22Rv1 (cell line): Measurements from ENCODE around the gene TCAP.
A peak's percentile ranks its signal among the peaks of the same experiment; 100 is the strongest.

Experiments used
- H3K27ac ChIP-seq: fragments of 450-650 bp; 2 replicates; pipeline ENCODE4 v1.5.1; 2017
- CTCF ChIP-seq: fragments of 450-650 bp; IDR thresholded peaks from 2 replicates; pipeline ENCODE4 v1.5.1; 2017; ENCODE audit warnings: mild to moderate bottlenecking
- ZFX ChIP-seq: fragments of 450-650 bp; IDR thresholded peaks from 2 replicates; pipeline ENCODE4 v1.6.1; 2017; ENCODE audit warnings: antibody characterized with exemption, borderline replicate concordance

TCAP gene

GRCh38 chr17:39694593-39694992 is 29.4 kb downstream of the TCAP start:
- no peak overlapping the region for H3K27ac ChIP-seq
- TF ChIP-seq CTCF, result no peak
- no peak for TF ChIP-seq ZFX

DNA sequence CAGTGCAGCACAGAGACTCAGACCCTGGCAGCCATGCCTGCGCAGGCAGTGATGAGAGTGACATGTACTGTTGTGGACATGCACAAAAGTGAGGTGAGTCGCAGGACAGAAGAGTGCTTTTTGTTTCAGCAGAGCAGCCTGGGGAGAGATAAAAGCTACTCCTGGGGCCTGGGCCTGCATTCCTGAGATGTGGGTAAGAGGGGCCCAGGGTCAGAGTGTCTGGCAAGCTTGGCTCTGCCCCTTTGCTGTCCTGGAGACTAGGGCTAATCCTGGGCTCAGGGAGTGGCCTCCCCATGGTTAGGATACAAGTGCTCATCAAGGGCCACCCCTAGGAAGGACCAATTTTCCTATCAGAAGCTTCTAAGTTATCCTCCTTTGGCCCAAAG is 29.9 kb downstream of the TCAP start:
- TF ChIP-seq ZFX (no peak), CTCF (no peak)
- H3K27ac ChIP-seq, result no peak overlapping the region

- no peak for TF ChIP-seq ZFX
- no peak for TF ChIP-seq CTCF
Measured at GRCh38 chr17:39696731-39697130, 31.6 kb downstream of the TCAP start.

GRCh38 chr17:39697961-39698360 is 32.8 kb downstream of the TCAP start:
- no peak for TF ChIP-seq ZFX
- no peak for TF ChIP-seq CTCF
- H3K27ac ChIP-seq, result no peak overlapping the region

More at GRCh38 chr17:39696731-39697130, 31.6 kb downstream of the TCAP start:
- H3K27ac ChIP-seq, result no peak overlapping the region

- H3K27ac ChIP-seq, result peak overlapping the region; percentile 90
Measured at GRCh38 chr17:39699157-39699817, 34.1 kb downstream of the TCAP start.

GRCh38 chr17:39699818-39700147 is 34.6 kb downstream of the TCAP start, which contains the start of gene ERBB2:
TSS of gene ERBB2 (plus strand) at chr17:39700064. CDS start at chr17:39700239, 175 bp downstream.
- H3K27ac ChIP-seq, result peak within 1 kb of the TSS; percentile 90
- TF ChIP-seq ZFX, result no peak
- no peak for TF ChIP-seq CTCF

- peak overlapping the region; percentile 90 for H3K27ac ChIP-seq
- TF ChIP-seq CTCF (no peak), ZFX (no peak)
Measured at GRCh38 chr17:39700148-39700987, 35.2 kb downstream of the TCAP start.
